GM19193 (cell line): ENCODE measurements around the gene PREP.

Experiments
- POLR2A ChIP-seq: IDR thresholded peaks from 4 replicates; pipeline ENCODE4 v1.6.1; 2011; ENCODE audit not compliant: insufficient read depth, insufficient read length; ENCODE audit errors: extremely low read depth

PREP gene

DNA sequence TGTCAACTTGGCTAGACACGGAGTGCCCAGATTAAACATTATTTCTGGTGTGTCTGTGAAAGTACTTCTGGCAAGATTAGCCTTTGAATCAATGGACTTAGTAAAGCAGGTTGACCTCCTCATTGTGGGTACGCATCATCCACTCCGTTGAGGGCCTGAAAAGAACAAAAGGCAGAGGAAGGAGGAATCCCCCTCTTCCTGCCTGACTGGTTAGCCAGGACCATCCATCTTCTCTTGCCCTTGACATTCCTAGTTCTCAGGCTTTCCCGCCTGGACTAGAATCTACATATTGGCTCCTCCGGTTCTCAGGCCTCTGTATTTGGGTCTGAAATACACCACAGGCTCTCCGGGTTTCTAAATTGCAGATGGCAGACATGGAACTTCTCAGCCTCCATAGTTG lies 149.1 kb downstream of the PREP start:
- no peak for TF ChIP-seq POLR2A

DNA sequence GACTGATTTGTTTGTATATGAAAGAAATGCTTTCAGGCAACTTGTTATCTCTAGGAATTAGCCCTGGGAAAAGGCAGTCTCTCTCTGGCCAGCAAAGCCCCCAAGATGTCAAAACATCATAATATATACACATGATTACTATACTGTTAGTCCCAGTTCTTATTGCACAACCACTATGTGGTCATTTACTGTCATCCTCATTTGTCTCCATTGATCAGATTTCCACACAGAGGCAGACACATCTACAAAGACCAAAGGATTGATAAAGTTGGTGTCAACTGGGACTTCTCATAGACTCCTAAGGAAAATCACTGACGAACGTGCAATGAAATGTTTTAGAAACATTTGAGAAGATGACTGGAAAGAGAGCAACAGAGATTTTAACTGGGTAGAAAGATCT lies 151.2 kb downstream of the PREP start:
- TF ChIP-seq POLR2A = no peak

GRCh38 chr6:105250533-105250932 lies 152.3 kb downstream of the PREP start:
- no peak for TF ChIP-seq POLR2A

DNA sequence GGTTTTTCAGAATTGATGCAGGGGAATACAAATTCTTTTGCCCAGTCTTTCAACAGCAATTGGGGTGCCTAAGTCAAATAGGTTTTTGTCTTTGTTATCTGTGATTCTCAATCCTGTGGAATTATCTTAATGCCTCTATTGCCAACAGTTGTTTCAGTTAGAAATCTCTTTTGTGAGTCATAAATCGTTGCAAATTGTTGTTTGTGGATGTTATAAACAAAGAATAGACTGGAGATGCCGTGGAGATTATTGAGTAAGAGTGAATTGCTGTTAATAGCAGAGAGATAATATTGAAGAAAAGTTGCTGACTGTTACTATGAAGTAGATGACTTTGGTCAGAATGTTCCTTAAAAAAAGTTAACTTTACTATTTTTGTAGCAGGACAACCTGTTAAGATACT lies 159.4 kb downstream of the PREP start:
- TF ChIP-seq POLR2A = no peak

DNA sequence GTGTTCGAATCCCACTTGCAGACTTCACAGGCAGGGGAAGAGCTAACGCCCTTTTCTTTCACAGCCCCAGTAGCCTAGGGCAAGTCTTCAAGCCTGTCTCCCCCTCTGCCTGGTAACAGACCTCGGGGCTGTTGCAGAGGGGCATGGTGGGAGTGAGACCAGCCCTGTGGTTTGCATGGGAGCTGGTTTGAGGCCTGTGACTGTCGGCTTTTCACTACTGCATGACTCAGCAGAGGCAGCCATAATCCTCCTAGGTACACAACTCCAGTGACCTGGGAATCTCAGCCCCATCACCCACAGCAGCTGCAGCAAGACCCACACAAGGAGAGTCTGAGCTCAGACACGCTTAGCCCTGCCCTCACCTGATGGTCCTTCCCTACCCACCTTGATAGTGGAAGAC lies 167.7 kb downstream of the PREP start:
- no peak for TF ChIP-seq POLR2A
